Posterior cingulate gyrus (tissue), 11 donors: ENCODE measurements around the gene FRAS1.

Source experiments
- DNase-seq, 10 donors: peaks; one replicate each; pipeline versions ENCODE4 v3.0.0 to v3.0.0-alpha.2; 2020 to 2021; ENCODE audit warnings: mixed read lengths in 3 of 10
- intact Hi-C: fragments of 100-400 bp; cut with DNase I; formaldehyde crosslinking; loops from one replicate; pipeline ENCODE4 v1.15.1; 2023

Gene FRAS1

GRCh38 chr4:78347527-78347926 is 290.4 kb downstream of the FRAS1 start:
- intact Hi-C loops = no loop called here
- DNase-seq = no peak

GRCh38 chr4:78353921-78354320 is 296.8 kb downstream of the FRAS1 start:
- intact Hi-C loops = no loop called here
- no peak for DNase-seq

DNA sequence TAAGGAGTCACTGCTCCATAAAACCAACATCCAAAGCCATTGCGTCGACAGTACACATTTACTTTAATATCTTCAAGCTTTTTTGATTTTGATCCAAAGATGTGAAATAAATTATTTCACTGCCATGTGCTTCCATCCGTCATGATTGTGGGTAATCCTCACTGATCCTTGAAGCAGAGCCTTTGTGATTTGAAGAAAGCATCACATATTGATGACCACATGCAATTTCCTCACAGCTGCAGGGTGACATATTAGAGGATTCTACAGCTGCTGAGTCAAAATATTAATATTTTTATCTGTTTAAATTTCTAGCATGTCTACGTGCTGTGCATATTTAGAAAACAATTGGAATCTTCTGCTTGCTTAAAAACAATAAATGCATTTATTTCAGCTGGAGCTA is 297.7 kb downstream of the FRAS1 start:
- no peak for DNase-seq
- intact Hi-C loops = no loop called here

DNA sequence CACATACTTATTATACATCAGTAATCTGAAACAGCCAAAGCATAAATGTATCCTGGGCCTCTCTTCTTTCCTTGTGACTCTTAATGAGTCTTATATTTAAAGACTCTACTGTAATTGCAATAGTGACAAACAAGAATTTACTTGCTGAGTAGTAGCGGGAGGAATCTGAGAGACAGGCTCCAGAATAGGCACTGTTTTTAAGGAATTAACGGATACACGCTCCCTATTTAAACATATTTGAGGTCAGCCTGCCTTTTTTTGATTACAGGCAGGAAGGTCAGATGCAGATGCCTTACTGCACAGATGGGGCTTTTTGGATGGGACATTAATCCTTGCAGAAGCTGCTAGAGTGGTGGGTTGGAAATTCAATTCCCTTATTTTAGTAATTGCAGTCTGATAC is 298.2 kb downstream of the FRAS1 start:
- no peak for DNase-seq
- intact Hi-C loops = no loop called here

DNA sequence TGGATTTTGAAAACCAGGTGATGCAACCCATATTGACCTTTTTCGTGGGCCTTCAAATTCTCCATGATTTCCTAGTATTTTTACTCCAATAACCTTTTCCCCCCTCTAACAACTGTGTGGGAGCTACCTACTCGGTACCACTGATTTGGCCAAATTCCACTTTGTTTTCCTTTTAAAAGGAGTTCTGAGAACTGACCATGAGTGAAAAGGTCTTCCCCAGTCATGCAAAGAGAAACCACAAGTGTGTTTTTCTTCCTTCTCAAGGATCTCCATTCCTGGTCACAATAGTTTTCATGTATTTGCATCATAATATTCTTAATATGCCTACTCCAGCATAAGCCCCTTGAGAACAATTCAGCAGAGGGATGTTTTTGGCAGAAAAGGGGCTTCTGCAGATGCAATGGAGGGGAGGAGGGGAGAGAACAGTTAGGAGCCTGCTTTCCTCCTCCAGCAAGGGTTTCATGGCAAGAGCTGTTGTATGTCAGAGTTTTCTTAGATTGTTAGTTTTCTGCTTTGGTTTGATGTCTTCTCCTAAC is 299.2 kb downstream of the FRAS1 start:
- DNase-seq = no peak
- intact Hi-C loops = no loop called here

GRCh38 chr4:78357122-78357521 is 300.0 kb downstream of the FRAS1 start:
- intact Hi-C loops = no loop called here
- DNase-seq = no peak

DNA sequence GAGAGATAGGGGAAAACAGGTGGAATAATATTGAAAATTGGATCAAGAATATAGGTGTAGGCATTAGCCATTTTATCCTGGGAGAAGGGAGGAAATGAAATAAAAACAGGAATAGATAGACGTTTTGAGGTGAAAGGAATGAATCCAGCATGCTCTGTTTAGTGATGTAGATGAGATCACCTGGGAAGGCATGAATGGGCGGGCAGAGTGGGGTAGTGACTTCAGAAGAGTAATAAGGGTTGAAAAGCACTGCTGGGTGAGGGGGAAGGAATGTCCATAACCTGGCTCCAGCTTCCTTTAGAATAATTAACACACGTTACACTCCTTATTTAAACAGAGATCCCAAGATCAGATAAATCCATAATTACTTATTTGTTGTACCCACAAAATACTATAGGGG is 303.3 kb downstream of the FRAS1 start:
- no peak for DNase-seq
- intact Hi-C loops = no loop called here

GRCh38 chr4:78361621-78362120 is 304.5 kb downstream of the FRAS1 start:
- intact Hi-C loops = no loop called here
- DNase-seq = no peak

DNA sequence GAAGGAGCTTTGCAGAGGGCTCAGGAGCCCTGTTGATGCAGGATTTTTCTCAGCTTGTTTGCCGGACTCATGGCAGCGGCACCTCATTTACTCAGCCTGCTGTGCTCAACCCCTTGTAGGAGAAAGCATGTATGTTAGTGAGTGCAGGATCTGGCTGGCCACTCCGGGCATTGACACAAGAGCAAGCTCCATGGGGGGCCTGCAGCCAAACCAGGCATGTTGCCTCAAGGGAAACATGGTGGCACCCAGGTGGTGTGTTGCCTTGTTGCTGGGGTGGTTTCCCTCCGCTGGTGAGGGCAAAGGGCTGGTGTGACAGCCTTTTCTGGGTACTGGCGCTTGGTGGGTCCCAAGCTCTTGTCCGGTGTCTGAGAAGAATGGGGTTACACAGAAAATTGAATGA is 305.2 kb downstream of the FRAS1 start:
- DNase-seq = no peak
- intact Hi-C loops = no loop called here

- DNase-seq = no peak
- intact Hi-C loops = no loop called here
These were observed 306.0 kb downstream of the FRAS1 start for GRCh38 chr4:78363031-78363570.

GRCh38 chr4:78369679-78370078 is 312.6 kb downstream of the FRAS1 start:
- intact Hi-C loops = no loop called here
- no peak for DNase-seq

DNA sequence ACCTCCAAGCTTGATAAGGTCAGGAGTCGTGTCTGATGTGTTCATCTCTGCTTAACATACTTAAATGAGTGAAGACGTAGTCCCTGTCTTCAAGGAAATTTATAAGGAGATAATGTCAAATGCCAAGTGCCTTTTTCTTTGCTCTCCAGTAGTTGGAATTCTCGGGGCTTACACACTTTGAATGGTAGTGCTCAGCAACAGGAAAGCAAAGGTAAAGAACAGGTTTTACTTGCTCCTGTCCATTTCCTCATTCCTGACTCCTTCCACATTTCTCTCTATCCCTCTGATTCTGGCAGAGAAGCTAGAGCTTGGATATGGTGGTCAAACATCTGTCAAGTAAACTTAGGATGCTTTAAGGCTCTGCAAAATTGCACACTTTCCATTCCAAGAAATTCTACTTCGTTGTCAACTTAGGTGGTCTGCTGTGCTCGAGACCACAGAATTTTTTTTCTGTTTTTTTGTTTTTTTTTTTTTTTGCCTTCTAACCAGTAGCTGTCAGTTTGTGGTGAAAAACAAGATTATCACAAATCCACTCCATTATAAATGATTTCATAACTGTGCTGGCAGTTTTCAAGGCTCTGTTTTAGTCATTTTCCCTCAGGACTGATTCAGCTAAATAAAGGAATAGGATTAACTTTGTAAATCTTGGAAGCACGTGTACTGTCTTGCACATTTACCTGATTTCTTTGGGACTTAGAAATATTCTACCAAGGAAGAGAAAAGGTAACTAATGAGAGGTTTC is 313.7 kb downstream of the FRAS1 start:
- intact Hi-C loops = no loop called here
- DNase-seq = no peak

DNA sequence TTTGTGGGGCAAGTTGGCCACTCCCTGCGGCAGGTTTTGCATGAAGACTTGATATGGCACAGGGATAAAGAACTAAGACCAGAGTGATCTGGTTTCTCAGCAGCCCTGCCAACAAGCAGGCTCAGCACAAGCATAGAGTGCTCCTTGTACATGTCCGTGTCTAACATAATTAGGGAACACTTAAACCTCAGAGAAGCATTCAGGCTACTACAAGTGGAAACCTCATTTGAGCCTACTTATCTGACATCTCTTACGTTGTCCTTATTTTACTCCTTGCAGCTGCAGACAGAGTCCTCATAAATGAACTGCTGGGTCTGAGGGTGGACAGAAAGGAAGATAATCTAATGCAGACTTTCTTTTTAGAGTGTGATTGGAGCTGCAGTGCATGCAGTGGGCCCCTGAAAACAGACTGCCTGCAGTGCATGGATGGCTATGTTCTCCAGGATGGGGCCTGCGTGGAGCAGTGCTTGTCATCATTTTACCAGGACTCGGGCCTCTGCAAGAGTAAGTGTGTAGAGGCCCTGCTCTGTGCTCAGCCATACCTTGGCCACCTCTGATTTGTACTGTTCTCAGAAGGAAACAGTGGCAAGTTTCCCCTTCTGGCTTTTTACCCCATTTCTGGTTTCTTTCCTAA is 315.3 kb downstream of the FRAS1 start:
- DNase-seq = peak in 1 of 10 donors; percentile 70
- intact Hi-C loops = no loop called here

DNA sequence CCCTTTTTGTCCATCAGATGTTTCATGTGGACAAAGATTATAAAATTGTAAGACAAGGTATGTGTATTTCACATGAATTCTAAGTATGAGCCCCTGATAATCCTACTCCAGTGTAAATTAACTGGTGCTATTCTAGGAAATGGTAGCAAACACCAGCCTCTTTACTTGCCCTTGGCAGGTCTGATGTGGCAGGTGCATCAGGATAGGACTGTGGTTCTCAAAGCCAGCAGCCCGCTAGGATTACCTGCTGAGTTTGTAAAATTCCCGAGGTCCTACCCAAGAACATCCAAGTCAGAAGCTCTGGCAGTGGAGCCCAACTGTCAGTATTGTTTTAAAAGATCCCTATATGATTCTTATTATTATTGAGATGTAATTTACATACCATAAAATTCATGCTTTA is 320.4 kb downstream of the FRAS1 start:
- intact Hi-C loops = no loop called here

GRCh38 chr4:78379040-78379439 is 321.9 kb downstream of the FRAS1 start:
- DNase-seq = no peak
- intact Hi-C loops = no loop called here

More for the DNA sequence above, 320.4 kb downstream of the FRAS1 start:
- no peak for DNase-seq

- intact Hi-C loops = no loop called here
- DNase-seq = no peak
These were observed 323.0 kb downstream of the FRAS1 start for GRCh38 chr4:78379991-78380729.

DNA sequence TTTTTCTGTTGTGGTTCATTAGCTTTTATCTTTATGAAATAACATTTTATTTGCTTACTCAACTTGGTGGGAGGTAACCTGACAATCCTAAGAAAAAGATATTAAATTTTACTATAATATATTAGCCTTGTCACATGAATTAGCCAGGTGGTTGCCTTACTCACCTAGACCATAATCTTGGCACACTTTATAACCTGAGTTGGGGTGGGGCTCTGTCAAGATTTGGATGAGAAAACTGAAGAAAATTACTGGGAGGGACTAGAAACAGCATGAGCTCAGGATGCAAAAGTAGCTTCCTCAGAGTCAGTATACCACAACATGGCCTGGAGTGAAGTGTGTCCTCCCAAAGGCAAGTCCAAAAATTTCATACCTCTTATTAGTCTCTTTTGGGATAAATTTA is 329.6 kb downstream of the FRAS1 start:
- intact Hi-C loops = no loop called here
- DNase-seq = no peak

DNA sequence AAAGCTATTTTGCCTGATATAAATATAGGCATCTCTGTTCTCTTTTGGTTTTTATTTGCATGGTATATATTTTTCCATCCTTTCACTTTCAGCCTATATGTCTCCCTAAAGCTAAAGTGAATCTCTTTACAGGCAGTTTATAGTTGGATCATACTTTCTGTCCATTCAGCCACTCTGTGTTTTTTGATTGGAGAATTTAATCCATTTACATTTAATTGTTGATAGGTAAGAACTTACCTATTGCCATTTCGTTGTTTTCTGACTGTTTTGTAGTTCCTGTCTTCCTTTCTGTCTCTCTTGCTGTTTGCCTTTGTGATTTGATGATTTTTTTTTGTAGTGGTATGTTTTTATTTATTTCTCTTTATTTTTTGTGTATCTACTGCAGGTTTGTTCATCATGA is 338.5 kb downstream of the FRAS1 start:
- intact Hi-C loops = no loop called here
- DNase-seq = no peak

GRCh38 chr4:78396613-78397291 is 339.6 kb downstream of the FRAS1 start:
- DNase-seq = no peak
- intact Hi-C loops = no loop called here

GRCh38 chr4:78397292-78397630 is 340.1 kb downstream of the FRAS1 start:
- intact Hi-C loops = no loop called here
- no peak for DNase-seq
